Endothelial cell of umbilical vein (primary cell): ENCODE measurements around the gene NECTIN2. TPM values are rescaled to one million over a fixed set of nuclear protein-coding genes. Genes with fewer than 3 reads are reported as not detected.

Experiments used
- BruUV-seq: library from RNA; stranded (reverse); fragments of 400-500 nt; replicated peaks from 2 replicates; lab custom pipeline; 2021; lab: Mats Ljungman, UMichigan
- CTCF ChIA-PET: fragments of 300-600, 350-600 bp; sonication (Branson Sonifier 250); formaldehyde crosslinking; loops from one replicate; lab custom pipeline; 2021; ENCODE audit warnings: antibody characterized with exemption, inconsistent platforms; lab: Charles Lee
- POLR2A ChIA-PET: fragments of 300-600, 350-600 bp; sonication (Branson Sonifier 250); formaldehyde crosslinking; loops from one replicate; lab custom pipeline; 2021; ENCODE audit warnings: antibody characterized with exemption, inconsistent platforms; lab: Charles Lee
- DNase-seq: peaks from one replicate; pipeline ENCODE4 v3.0.0-alpha.2; 2011; ENCODE audit warnings: low read depth, low spot score
- FAIRE-seq: peaks from 2 replicates; lab custom pipeline; 2011; peaks lifted over from hg19 to GRCh38; lab: Jason Lieb, UNC
- H2AFZ ChIP-seq: 2 replicates; pipeline ENCODE4 v1.6.0; 2012; ENCODE audit warnings: low read depth, low read length, control low read depth, inconsistent platforms
- H3K27ac ChIP-seq: 2 replicates; pipeline ENCODE4 v1.5.1; 2011; ENCODE audit warnings: low read depth, mild to moderate bottlenecking, control low read depth, low read length, moderate library complexity; ENCODE audit not compliant: insufficient read depth
- H3K27me3 ChIP-seq, 2 experiments: 2 replicates each; pipeline versions ENCODE4 v1.6.0 to v1.6.1; 2011; ENCODE audit warnings: low read length in 2 of 2, mixed read lengths in 1 of 2; ENCODE audit not compliant: control insufficient read depth in 2 of 2, insufficient read depth in 2 of 2
- H3K36me3 ChIP-seq, 2 experiments: 2 replicates in 1 of 2; 3 replicates in 1 of 2; pipeline ENCODE4 v1.5.1; 2011; ENCODE audit warnings: low read length in 2 of 2, mild to moderate bottlenecking in 1 of 2, moderate library complexity in 1 of 2; ENCODE audit not compliant: control insufficient read depth in 2 of 2, insufficient read depth in 2 of 2; ENCODE audit errors: extremely low read depth in 1 of 2
- H3K4me1 ChIP-seq: 3 replicates; pipeline ENCODE4 v1.5.1; 2011; ENCODE audit warnings: mild to moderate bottlenecking, low read length; ENCODE audit not compliant: control insufficient read depth, insufficient read depth; ENCODE audit errors: extremely low read depth
- H3K4me2 ChIP-seq: 2 replicates; pipeline ENCODE4 v1.6.1; 2011; ENCODE audit warnings: low read length, control low read depth, mixed read lengths; ENCODE audit not compliant: insufficient read depth
- H3K4me3 ChIP-seq, 3 experiments: fragments of 200-600 bp in 1 of 3; sonication (generic), shearing (Covaris generic) in 1 of 3; replicated peaks in 1 of 3; 2 replicates each; pipeline ENCODE4 v1.5.1; 2011 to 2016; ENCODE audit warnings: control low read depth in 3 of 3, low read length in 3 of 3, mild to moderate bottlenecking in 2 of 3, inconsistent platforms in 1 of 3, low read depth in 1 of 3, moderate library complexity in 1 of 3; ENCODE audit not compliant: insufficient read depth in 1 of 3
- H3K79me2 ChIP-seq: 2 replicates; pipeline ENCODE4 v1.6.0; 2012; ENCODE audit warnings: low read length, inconsistent platforms; ENCODE audit not compliant: control insufficient read depth, insufficient read depth
- H3K9ac ChIP-seq: replicated peaks from 2 replicates; pipeline ENCODE3; 2011; ENCODE audit warnings: low read length, control low read depth; ENCODE audit not compliant: insufficient read depth; ENCODE audit errors: extremely low read depth
- H3K9me1 ChIP-seq: replicated peaks from 3 replicates; pipeline ENCODE4 v1.6.0; 2011; ENCODE audit warnings: mild to moderate bottlenecking, low read length; ENCODE audit not compliant: control insufficient read depth, insufficient read depth; ENCODE audit errors: extremely low read depth
- H3K9me3 ChIP-seq: replicated peaks from 2 replicates; pipeline ENCODE4 v1.5.1; 2012; ENCODE audit warnings: low read length, inconsistent platforms; ENCODE audit not compliant: control insufficient read depth, insufficient read depth
- H4K20me1 ChIP-seq: replicated peaks from 2 replicates; pipeline ENCODE3; 2011; ENCODE audit warnings: mild to moderate bottlenecking, low read length; ENCODE audit not compliant: control insufficient read depth, insufficient read depth; ENCODE audit errors: extremely low read depth
- CTCF ChIP-seq, 2 donors: IDR thresholded peaks; 1 replicate in 1 of 2; 2 replicates in 1 of 2; pipeline ENCODE4 v1.5.1; 2011; ENCODE audit warnings: low read length in 2 of 2, mild to moderate bottlenecking in 2 of 2, moderate library complexity in 2 of 2, control low read depth in 1 of 2, inconsistent platforms in 1 of 2, low read depth in 1 of 2; ENCODE audit not compliant: insufficient read depth in 1 of 2; ENCODE audit errors: extremely low read depth in 1 of 2
- EZH2 ChIP-seq: IDR thresholded peaks from 2 replicates; pipeline ENCODE4 v1.6.1; 2012; ENCODE audit warnings: borderline replicate concordance, low read depth, mild to moderate bottlenecking, moderate library complexity, low read length, inconsistent platforms; ENCODE audit not compliant: severe bottlenecking
- FOS ChIP-seq: IDR thresholded peaks from 2 replicates; pipeline ENCODE4 v1.6.1; 2011; ENCODE audit warnings: mild to moderate bottlenecking, low read length, moderate library complexity, borderline replicate concordance; ENCODE audit not compliant: insufficient read depth
- GATA2 ChIP-seq: IDR thresholded peaks from 2 replicates; pipeline ENCODE4 v1.7.0; 2011; ENCODE audit warnings: low read depth, mild to moderate bottlenecking, moderate library complexity, mixed read lengths, low read length; ENCODE audit not compliant: insufficient read length, insufficient read depth
- JUN ChIP-seq: IDR thresholded peaks from 2 replicates; pipeline ENCODE4 v1.6.1; 2011; ENCODE audit warnings: borderline replicate concordance, low read depth; ENCODE audit not compliant: insufficient read length, insufficient read depth
- MYC ChIP-seq: IDR thresholded peaks from one replicate; pipeline ENCODE4 v1.6.1; 2011; ENCODE audit warnings: mild to moderate bottlenecking, low read depth, low read length
- POLR2A ChIP-seq: IDR thresholded peaks from 2 replicates; pipeline ENCODE4 v1.6.1; 2012; ENCODE audit warnings: low read depth, mild to moderate bottlenecking, control low read depth, low read length
- POLR2AphosphoS5 ChIP-seq: IDR thresholded peaks from 2 replicates; pipeline ENCODE4 v1.6.1; 2012; ENCODE audit warnings: low read depth, mild to moderate bottlenecking, control low read depth, low read length, moderate library complexity; ENCODE audit not compliant: insufficient read depth
- dilution Hi-C: fragments of 300-500 bp; cut with MboI; formaldehyde crosslinking; loops from one replicate; pipeline ENCODE4 v1.15.0; 2019; ENCODE audit warnings: low sequenced_read_pairs; ENCODE audit not compliant: extremely low pct_ligation_motif_present
- intact Hi-C: fragments of 100-400 bp; cut with micrococcal nuclease; formaldehyde crosslinking; loops from one replicate; pipeline ENCODE4 v1.10.0; 2022
- polyA plus RNA-seq, 4 experiments: library from polyadenylated mRNA; depleted of rRNA in 3 of 4; stranded (reverse) in 3 of 4; unstranded in 1 of 4; fragments of >200 nt; gene quantifications; 2 replicates each; pipeline versions ENCODE4 v1.2.1 to v1.2.3, GENCODE V29; 2011 to 2012; ENCODE audit warnings: missing spikeins in 1 of 4
- total RNA-seq: library from RNA; stranded (reverse); gene quantifications from 2 replicates; pipeline ENCODE4 v1.2.3, GENCODE V29; 2021
- TF ChIP-seq, protein P1 (sequence below): IDR thresholded peaks from 2 replicates; pipeline ENCODE4 v1.6.1; 2011; ENCODE audit not compliant: insufficient read depth, insufficient read length

NECTIN2 gene
- total and polyA plus RNA-seq, 2 donors (not counting 3 experiments of a cell fraction or from before 2014, with no cell fraction given): 211 to 238 TPM

DNA sequence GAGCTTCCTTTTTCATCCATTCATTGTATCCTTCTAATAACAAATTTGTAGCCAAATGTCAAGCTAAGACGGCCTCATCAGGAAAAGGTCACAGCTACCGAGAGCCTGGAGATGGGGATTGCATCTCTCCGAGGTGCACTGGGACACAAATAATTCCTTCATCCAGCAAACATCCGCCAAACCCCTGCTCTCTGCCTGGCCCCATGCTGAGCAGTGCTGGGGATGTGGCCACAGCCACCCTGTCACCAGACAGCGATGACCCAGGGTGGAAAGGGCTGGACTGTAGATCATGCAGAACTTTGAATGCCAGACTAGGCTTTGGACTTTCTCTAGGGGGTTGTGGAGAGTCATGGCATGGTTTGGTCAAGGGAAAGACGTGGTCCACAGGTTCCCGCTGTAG is 46.8 kb downstream of the NECTIN2 start:
- Histone ChIP-seq H3K4me1 (peaks cover 16% of the 10 kb centered on the region), H3K79me2 (peaks cover 35% of the 10 kb centered on the region), H3K4me2 (no peak overlapping the region), H3K4me3 (no peak overlapping the region), H2AFZ (no peak overlapping the region), H3K9ac (no peak overlapping the region), H3K36me3 (peaks cover 9 to 40% of the 10 kb centered on the region in 2 experiments), H3K27ac (no peak overlapping the region), H3K9me3 (no peaks in the 10 kb centered on the region), H3K9me1 (no peaks in the 10 kb centered on the region), H4K20me1 (no peaks in the 10 kb centered on the region), H3K27me3 (no peaks in the 10 kb centered on the region)
- FAIRE-seq (no peak), DNase-seq (no peak)
- TF ChIP-seq, protein P1, sequence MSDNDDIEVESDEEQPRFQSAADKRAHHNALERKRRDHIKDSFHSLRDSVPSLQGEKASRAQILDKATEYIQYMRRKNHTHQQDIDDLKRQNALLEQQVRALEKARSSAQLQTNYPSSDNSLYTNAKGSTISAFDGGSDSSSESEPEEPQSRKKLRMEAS: no peak
- TF ChIP-seq MYC (no peak), POLR2AphosphoS5 (no peak), EZH2 (no peak), POLR2A (no peak), JUN (no peak), FOS (no peak), GATA2 (no peak), CTCF (IDR thresholded peaks at IDR 0.05; ENCODE audit: extremely low read depth in 1 of 2, insufficient read depth in 1 of 2, low read depth in 1 of 2, low read length in 2 of 2) (no peak)
- intact Hi-C loops (loop anchor here (5.0 kb wide), 1 partner anchor 111 kb away; no protein-coding TSS in a partner anchor), dilution Hi-C loops (no loop called here)
- CTCF ChIA-PET: interaction anchor here (0.9 to 1.0 kb wide), 2 partner anchors 13 to 59 kb away, joined by 4 read pairs; partner anchors contain the start of gene APOE
- no TSS peak for BruUV-seq
- POLR2A ChIA-PET: no interaction called here
